HepG2 (cell line): ENCODE results near the gene ARFGEF2. TPM values are rescaled to one million over a fixed set of nuclear protein-coding genes. Genes with fewer than 3 reads are reported as not detected.
A peak's percentile ranks its signal among the peaks of the same experiment; 100 is the strongest.

ENCODE experiments used
- ATAC-seq: fragments of 200-7000 bp; cut with Tn5 transposase; 3 replicates; pipeline ENCODE4 v1.9.1; 2020; ENCODE audit warnings: mild to moderate bottlenecking, moderate library complexity
- BruUV-seq: library from RNA; stranded (reverse); fragments of 400-500 nt; replicated peaks from 2 replicates; lab custom pipeline; 2021; lab: Mats Ljungman, UMichigan
- CTCF ChIA-PET: fragments of 300-600 bp; formaldehyde crosslinking; extraction: SDS; loops from one replicate; lab custom pipeline; 2021; ENCODE audit warnings: low total read pairs, inconsistent platforms, low intra/inter-chr PET ratio; lab: Yijun Ruan, JAX
- POLR2A ChIA-PET: fragments of 350-600 bp; sonication (Branson Sonifier 250); formaldehyde crosslinking; loops from one replicate; lab custom pipeline; 2020; ENCODE audit warnings: antibody characterized with exemption, inconsistent platforms; lab: Yijun Ruan, JAX
- DNase-seq: peaks from one replicate; pipeline ENCODE4 v3.0.0-alpha.2; 2015; ENCODE audit warnings: low spot score
- FAIRE-seq: peaks from 3 replicates; lab custom pipeline; 2011; peaks lifted over from hg19 to GRCh38; lab: Jason Lieb, UNC
- H2AFZ ChIP-seq: one replicate; pipeline ENCODE4 v1.6.1; 2011; ENCODE audit warnings: low read length, inconsistent platforms
- H3K27ac ChIP-seq: fragments of 300-600 bp; 3 replicates; pipeline ENCODE4 v1.8.0; 2011; ENCODE audit warnings: mixed run types, mild to moderate bottlenecking, mixed read lengths, low read length, inconsistent platforms; ENCODE audit not compliant: insufficient read depth; ENCODE audit errors: extremely low read length
- H3K27me3 ChIP-seq, 2 experiments: fragments of 200-600 bp in 1 of 2; 2 replicates in 1 of 2; 3 replicates in 1 of 2; pipeline versions ENCODE4 v1.6.0 to v1.8.0; 2011; ENCODE audit warnings: low read length in 2 of 2, mild to moderate bottlenecking in 2 of 2, moderate library complexity in 2 of 2, inconsistent platforms in 1 of 2; ENCODE audit not compliant: insufficient read depth in 2 of 2, control insufficient read depth in 1 of 2
- H3K36me3 ChIP-seq, 2 experiments: fragments of 200-600 bp in 1 of 2; replicated peaks in 1 of 2; 2 replicates in 1 of 2; 3 replicates in 1 of 2; pipeline versions ENCODE4 v1.5.1 to v1.8.0; 2011; ENCODE audit warnings: low read length in 2 of 2, inconsistent platforms in 1 of 2; ENCODE audit not compliant: insufficient read depth in 2 of 2, control insufficient read depth in 1 of 2
- H3K4me1 ChIP-seq: 2 replicates; pipeline ENCODE4 v1.5.1; 2012; ENCODE audit warnings: low read length, inconsistent platforms; ENCODE audit not compliant: insufficient read depth
- H3K4me2 ChIP-seq: 2 replicates; pipeline ENCODE4 v1.6.0; 2011; ENCODE audit warnings: low read depth, low read length, inconsistent platforms
- H3K4me3 ChIP-seq, 3 experiments: fragments of 200-600 bp in 1 of 3; sonication (generic), shearing (Covaris generic) in 1 of 3; replicated peaks in 1 of 3; 2 replicates each; pipeline ENCODE4 v1.5.1; 2011 to 2016; ENCODE audit warnings: low read length in 3 of 3, inconsistent platforms in 2 of 3, low read depth in 2 of 3, mild to moderate bottlenecking in 2 of 3, control low read depth in 1 of 3, mixed read lengths in 1 of 3; ENCODE audit not compliant: insufficient read depth in 1 of 3
- H3K79me2 ChIP-seq: one replicate; pipeline ENCODE4 v1.6.1; 2011; ENCODE audit warnings: low read length, inconsistent platforms; ENCODE audit not compliant: insufficient read depth
- H3K9ac ChIP-seq: 2 replicates; pipeline ENCODE4 v1.6.0; 2011; ENCODE audit warnings: mild to moderate bottlenecking, low read depth, low read length, inconsistent platforms; ENCODE audit not compliant: insufficient read depth
- H3K9me3 ChIP-seq: 2 replicates; pipeline ENCODE4 v1.5.1; 2012; ENCODE audit warnings: mild to moderate bottlenecking, low read length
- H4K20me1 ChIP-seq: 2 replicates; pipeline ENCODE4 v1.6.0; 2011; ENCODE audit warnings: inconsistent platforms, mild to moderate bottlenecking, low read length, moderate library complexity; ENCODE audit not compliant: insufficient read depth
- ARNTL ChIP-seq: sonication (generic); formaldehyde crosslinking; IDR thresholded peaks from 2 replicates; pipeline ENCODE4 v1.4.0; 2020; ENCODE audit warnings: mild to moderate bottlenecking, missing genetic modification reagents
- FOXC1 ChIP-seq: sonication (generic); formaldehyde crosslinking; IDR thresholded peaks from 2 replicates; pipeline ENCODE4 v1.8.0; 2022; ENCODE audit warnings: mild to moderate bottlenecking, missing genetic modification reagents, borderline replicate concordance
- HNF4G ChIP-seq, 2 experiments: sonication (generic) in 1 of 2; formaldehyde crosslinking in 1 of 2; IDR thresholded peaks; 2 replicates each; pipeline versions ENCODE4 v1.4.0 to v1.6.1; 2011 to 2020; ENCODE audit warnings: borderline replicate concordance in 2 of 2, low read depth in 2 of 2, mild to moderate bottlenecking in 2 of 2, low read length in 1 of 2, missing genetic modification reagents in 1 of 2, moderate library complexity in 1 of 2
- JUND ChIP-seq: sonication (generic); formaldehyde crosslinking; IDR thresholded peaks from 2 replicates; pipeline ENCODE4 v1.8.0; 2022; ENCODE audit warnings: mild to moderate bottlenecking, missing genetic modification reagents
- NFKBIZ ChIP-seq: IDR thresholded peaks from 2 replicates; pipeline ENCODE4 v1.6.1; 2018; ENCODE audit warnings: missing genetic modification reagents, missing compliant biosample characterization
- RBM22 ChIP-seq: fragments of 200-400 bp; formaldehyde crosslinking; optimal IDR thresholded peaks from 2 replicates; pipeline ENCODE3; 2017; ENCODE audit warnings: mild to moderate bottlenecking, low read length, moderate library complexity
- RFXAP ChIP-seq: sonication (generic); formaldehyde crosslinking; IDR thresholded peaks from 2 replicates; pipeline ENCODE4 v1.4.0; 2020; ENCODE audit warnings: missing genetic modification reagents, borderline replicate concordance
- ZNF552 ChIP-seq: sonication (generic); formaldehyde crosslinking; IDR thresholded peaks from 2 replicates; pipeline ENCODE4 v1.9.0; 2022; ENCODE audit warnings: missing genetic modification reagents, mild to moderate bottlenecking, borderline replicate concordance
- WGBS: methylation state at CpG from one replicate; pipeline ENCODE4 v1.1.6; 2017; ENCODE audit warnings: low lambda C conversion rate; 5-methylcytosine and 5-hydroxymethylcytosine counted together
- in situ Hi-C: cut with HindIII; loops from 2 replicates; pipeline ENCODE4 v1.10.0; 2017; ENCODE audit warnings: low pct_unique_long_range_greater_than_20kb; ENCODE audit not compliant: extremely low pct_ligation_motif_present
- intact Hi-C: fragments of 100-400 bp; cut with micrococcal nuclease; formaldehyde crosslinking; loops from one replicate; pipeline ENCODE4 v1.10.0; 2022; ENCODE audit not compliant: unreplicated experiment
- polyA plus RNA-seq, 8 experiments: library from polyadenylated mRNA; depleted of rRNA in 3 of 8; stranded (reverse) in 7 of 8; unstranded in 1 of 8; fragments of >200 nt; fragmentation: Illumina TruSeq in 4 of 8; extraction: Trizol in 4 of 8; gene quantifications; 2 replicates each; pipeline versions ENCODE4 v1.2.1 to v1.2.3, GENCODE V29; 2011 to 2016; ENCODE audit warnings: low read depth in 4 of 8, missing spikeins in 1 of 8, mixed read lengths in 1 of 8; ENCODE audit not compliant: insufficient read depth in 1 of 8
- total RNA-seq, 5 experiments: library from RNA; depleted of rRNA; stranded (reverse); fragments of >200 nt; fragmentation: Illumina TruSeq; extraction: Trizol; gene quantifications; 2 replicates each; pipeline ENCODE4 v1.2.3, GENCODE V29; 2016; ENCODE audit warnings: low read depth in 1 of 5
- TF ChIP-seq, protein P1 (sequence below): sonication (generic); formaldehyde crosslinking; IDR thresholded peaks from 2 replicates; pipeline ENCODE4 v1.4.0; 2020; ENCODE audit warnings: missing genetic modification reagents
- TF ChIP-seq, protein P2 (sequence below): sonication (generic); formaldehyde crosslinking; IDR thresholded peaks from 2 replicates; pipeline ENCODE4 v1.5.0; 2020; ENCODE audit warnings: mild to moderate bottlenecking, missing genetic modification reagents, moderate library complexity

ARFGEF2 gene
- total and polyA plus RNA-seq, 2 of the 13 experiments (the other 11 are each of a cell fraction or from before 2014, with no cell fraction given), result 44.0 to 60.8 TPM

GRCh38 chr20:48945840-48946514, 24.5 kb downstream of the ARFGEF2 start:
- Histone ChIP-seq H3K9ac (no peak overlapping the region), H3K4me3 (no peak overlapping the region), H3K27me3 (no peaks in the 10 kb centered on the region), H3K4me1 (no peaks in the 10 kb centered on the region), H2AFZ (no peak overlapping the region), H3K9me3 (no peaks in the 10 kb centered on the region), H3K27ac (no peak overlapping the region), H4K20me1 (peaks cover 23% of the 10 kb centered on the region), H3K79me2 (peaks cover 18% of the 10 kb centered on the region), H3K36me3 (peaks cover 57 to 84% of the 10 kb centered on the region in 2 experiments), H3K4me2 (no peak overlapping the region)
- in situ Hi-C loops, result no loop called here
- no peak for ATAC-seq
- intact Hi-C loops, result no loop called here
- TF ChIP-seq RBM22, result peak; percentile 53
- no peak for TF ChIP-seq JUND (CRISPR knock-in tag)
- WGBS, result 97% methylated on average over 6 of the region's 6 CpGs
- FAIRE-seq, result no peak
- BruUV-seq, result no TSS peak
- ChIA-PET POLR2A (interaction anchor here (1.4 kb wide), 1 partner anchor 24 kb away, joined by 7 read pairs; the partner anchor contains the start of gene ARFGEF2), CTCF (no interaction called here)
- no peak for DNase-seq

- 95% methylated on average over 6 of the region's 6 CpGs for WGBS
- intact Hi-C loops, result no loop called here
- no peak for FAIRE-seq
These were observed 27.1 kb downstream of the ARFGEF2 start for GRCh38 chr20:48948612-48949011.

More at GRCh38 chr20:48948612-48949011, 27.1 kb downstream of the ARFGEF2 start:
- no TSS peak for BruUV-seq
- ATAC-seq, result peak; percentile 47; the same call in 2 of the 3 replicates
- H3K9ac ChIP-seq, result no peak overlapping the region
- peaks cover 11% of the 10 kb centered on the region for H3K79me2 ChIP-seq
- no peak overlapping the region for H3K4me3 ChIP-seq
- H3K9me3 ChIP-seq, result no peaks in the 10 kb centered on the region
- no peaks in the 10 kb centered on the region for H3K27me3 ChIP-seq
- no peak for TF ChIP-seq RFXAP
- TF ChIP-seq, protein P1, sequence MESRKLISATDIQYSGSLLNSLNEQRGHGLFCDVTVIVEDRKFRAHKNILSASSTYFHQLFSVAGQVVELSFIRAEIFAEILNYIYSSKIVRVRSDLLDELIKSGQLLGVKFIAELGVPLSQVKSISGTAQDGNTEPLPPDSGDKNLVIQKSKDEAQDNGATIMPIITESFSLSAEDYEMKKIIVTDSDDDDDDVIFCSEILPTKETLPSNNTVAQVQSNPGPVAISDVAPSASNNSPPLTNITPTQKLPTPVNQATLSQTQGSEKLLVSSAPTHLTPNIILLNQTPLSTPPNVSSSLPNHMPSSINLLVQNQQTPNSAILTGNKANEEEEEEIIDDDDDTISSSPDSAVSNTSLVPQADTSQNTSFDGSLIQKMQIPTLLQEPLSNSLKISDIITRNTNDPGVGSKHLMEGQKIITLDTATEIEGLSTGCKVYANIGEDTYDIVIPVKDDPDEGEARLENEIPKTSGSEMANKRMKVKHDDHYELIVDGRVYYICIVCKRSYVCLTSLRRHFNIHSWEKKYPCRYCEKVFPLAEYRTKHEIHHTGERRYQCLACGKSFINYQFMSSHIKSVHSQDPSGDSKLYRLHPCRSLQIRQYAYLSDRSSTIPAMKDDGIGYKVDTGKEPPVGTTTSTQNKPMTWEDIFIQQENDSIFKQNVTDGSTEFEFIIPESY, result peak; percentile 98
- TF ChIP-seq ARNTL, result no peak
- no peak for TF ChIP-seq FOXC1 (CRISPR knock-in tag)
- TF ChIP-seq ZNF552 (CRISPR knock-in tag), result no peak
- TF ChIP-seq, protein P2, sequence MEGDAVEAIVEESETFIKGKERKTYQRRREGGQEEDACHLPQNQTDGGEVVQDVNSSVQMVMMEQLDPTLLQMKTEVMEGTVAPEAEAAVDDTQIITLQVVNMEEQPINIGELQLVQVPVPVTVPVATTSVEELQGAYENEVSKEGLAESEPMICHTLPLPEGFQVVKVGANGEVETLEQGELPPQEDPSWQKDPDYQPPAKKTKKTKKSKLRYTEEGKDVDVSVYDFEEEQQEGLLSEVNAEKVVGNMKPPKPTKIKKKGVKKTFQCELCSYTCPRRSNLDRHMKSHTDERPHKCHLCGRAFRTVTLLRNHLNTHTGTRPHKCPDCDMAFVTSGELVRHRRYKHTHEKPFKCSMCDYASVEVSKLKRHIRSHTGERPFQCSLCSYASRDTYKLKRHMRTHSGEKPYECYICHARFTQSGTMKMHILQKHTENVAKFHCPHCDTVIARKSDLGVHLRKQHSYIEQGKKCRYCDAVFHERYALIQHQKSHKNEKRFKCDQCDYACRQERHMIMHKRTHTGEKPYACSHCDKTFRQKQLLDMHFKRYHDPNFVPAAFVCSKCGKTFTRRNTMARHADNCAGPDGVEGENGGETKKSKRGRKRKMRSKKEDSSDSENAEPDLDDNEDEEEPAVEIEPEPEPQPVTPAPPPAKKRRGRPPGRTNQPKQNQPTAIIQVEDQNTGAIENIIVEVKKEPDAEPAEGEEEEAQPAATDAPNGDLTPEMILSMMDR (CRISPR knock-in tag), result peak; percentile 40
- TF ChIP-seq HNF4G (IDR thresholded peaks at IDR 0.05; ENCODE audit: borderline replicate concordance, low read depth, low read length), result 0 out of 2 replicates have a peak, but pooled peaks have one; percentile 36
- no peak for TF ChIP-seq HNF4G (CRISPR knock-in tag; IDR thresholded peaks at IDR 0.05; ENCODE audit: borderline replicate concordance, low read depth)
- no peak for TF ChIP-seq NFKBIZ
- H4K20me1 ChIP-seq, result peaks cover 26% of the 10 kb centered on the region
- no peak overlapping the region for H3K4me2 ChIP-seq
- ChIA-PET POLR2A (no interaction called here), CTCF (no interaction called here)
- H3K36me3 ChIP-seq, result peaks cover 58 to 85% of the 10 kb centered on the region in 2 experiments
- H3K27ac ChIP-seq, result no peak overlapping the region
- no peaks in the 10 kb centered on the region for H3K4me1 ChIP-seq
- H2AFZ ChIP-seq, result no peak overlapping the region
- in situ Hi-C loops, result no loop called here
- DNase-seq, result no peak
